Stimulated activated CD4-positive, alpha-beta T cell treated with anti-CD3 and anti-CD28 coated beads, Interleukin-1b, Interleukin-23, amount 100 ng/mL, for 24 hours (primary cell): Measurements from ENCODE around the gene SLC28A1.
"Not testable (repeated sequence)": the region's sequence is repeated elsewhere in the genome, so short reads cannot be mapped to it uniquely, and the experiment has no call there.

Experiments
- DNase-seq, 4 experiments: peaks; one replicate each; pipeline ENCODE4 v3.0.0-alpha.2; 2020; ENCODE audit warnings: low read depth in 4 of 4, low spot score in 1 of 4

The SLC28A1 gene

DNA sequence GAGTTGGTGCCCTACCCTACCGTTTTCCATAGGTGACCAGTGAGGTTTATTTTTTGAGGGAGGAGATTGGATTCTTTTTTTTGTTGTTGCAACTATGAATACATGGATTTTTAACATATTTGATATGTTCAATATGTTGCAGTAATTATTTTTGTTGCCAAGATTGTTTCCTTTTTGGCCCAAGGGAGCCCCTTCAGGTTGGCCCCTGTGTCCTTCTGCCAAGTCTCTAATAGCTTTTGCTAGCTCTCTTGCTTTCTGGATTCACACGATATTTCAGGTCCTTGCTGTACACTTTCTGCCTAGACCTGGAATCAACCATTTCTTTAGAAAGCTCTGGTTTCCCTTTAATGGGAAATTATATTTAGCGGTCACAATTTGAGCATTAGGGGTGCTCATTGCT lies 22.7 kb upstream of the SLC28A1 start:
- no peak for DNase-seq

DNA sequence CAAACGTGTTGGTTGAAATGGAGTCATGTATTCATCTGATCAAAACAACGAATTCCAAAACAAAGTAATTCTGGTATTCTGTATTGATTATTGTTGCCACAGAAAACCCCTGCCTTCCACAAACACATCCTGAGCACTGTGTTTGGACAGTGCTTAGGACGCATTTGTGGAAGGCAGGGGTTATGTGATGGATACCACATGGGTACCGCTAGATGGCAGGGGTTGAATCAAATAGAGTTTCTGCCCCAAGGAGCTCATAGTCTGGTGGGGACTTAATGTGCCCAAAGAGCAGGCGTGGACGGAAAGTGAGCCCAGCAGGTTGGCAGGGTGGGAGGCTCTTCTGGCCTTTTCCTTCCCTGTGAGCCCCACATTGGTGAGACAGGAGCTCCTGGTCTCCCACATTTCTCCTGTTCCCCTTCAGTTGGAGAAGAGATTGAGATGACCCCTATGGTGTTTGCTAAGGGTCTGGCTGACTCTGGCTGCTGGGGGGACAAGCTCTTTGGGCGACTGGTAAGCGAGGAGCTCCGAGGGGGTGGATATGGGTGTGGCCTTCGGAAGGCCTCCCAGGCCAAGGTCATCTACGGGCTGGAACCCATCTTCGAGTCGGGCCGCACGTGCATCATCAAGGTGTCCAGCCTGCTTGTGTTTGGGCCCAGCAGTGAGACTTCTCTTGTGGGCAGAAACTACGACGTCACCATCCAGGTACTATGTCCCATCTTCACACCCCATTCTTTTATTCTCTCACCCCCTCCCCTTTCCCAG lies 22.1 kb upstream of the SLC28A1 start:
- no peak for DNase-seq

DNA sequence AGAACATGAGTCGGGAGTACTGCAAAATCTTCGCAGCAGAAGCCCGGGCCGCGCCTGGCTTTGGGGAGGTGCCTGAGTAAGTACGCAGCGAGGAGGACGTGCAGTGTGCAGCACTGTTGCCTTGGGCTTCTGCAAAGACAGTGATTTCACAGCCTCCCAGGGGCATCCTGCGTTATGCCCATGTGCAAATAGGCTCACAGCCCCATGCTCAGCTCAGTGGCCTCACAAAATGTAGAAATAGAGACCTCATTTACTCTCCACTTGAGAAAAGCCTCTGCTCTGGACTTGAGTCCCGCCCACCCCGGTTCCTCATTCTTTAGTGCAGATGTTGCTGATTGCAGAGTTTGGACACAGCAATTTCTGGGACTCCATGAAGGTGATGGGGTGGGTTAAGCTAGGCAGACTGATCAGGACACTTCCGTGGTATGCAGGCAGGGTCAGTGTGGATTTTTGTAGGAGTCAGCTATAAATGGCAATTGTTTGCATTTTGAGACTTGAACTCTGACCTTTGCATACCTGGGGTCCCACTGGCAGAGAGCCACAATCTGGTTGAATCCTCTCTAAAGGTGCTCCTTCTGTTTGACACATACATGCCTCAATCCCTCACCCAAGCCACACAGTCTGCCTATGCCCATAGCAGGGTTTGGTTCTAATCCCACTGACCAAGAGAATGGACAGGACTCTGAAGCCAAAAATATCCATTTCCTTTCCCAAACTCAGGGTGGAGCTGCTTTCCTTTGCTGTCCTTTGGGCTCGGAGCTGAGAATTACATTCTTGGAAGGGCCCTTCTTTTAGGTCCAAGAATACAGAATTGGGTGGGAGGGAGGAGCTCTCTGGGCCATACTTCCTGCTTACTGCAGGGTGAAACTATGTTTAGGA lies 20.7 kb upstream of the SLC28A1 start:
- no peak for DNase-seq

DNA sequence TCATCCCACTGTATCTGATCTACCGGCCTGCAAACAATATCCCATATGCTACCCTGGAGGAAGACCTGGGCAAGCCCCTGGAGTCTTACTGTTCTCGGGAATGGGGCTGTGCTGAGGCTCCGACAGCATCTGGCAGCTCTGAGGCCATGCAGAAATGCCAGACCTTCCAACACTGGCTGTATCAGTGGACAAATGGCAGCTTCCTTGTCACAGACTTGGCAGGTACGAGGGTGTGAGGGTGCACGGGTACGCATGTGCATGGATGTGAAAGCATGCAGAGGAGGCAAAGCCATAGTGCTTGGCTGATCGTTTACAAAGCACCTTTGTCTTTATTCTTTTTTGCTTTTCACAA lies 20.0 kb upstream of the SLC28A1 start:
- DNase-seq: no peak

DNA sequence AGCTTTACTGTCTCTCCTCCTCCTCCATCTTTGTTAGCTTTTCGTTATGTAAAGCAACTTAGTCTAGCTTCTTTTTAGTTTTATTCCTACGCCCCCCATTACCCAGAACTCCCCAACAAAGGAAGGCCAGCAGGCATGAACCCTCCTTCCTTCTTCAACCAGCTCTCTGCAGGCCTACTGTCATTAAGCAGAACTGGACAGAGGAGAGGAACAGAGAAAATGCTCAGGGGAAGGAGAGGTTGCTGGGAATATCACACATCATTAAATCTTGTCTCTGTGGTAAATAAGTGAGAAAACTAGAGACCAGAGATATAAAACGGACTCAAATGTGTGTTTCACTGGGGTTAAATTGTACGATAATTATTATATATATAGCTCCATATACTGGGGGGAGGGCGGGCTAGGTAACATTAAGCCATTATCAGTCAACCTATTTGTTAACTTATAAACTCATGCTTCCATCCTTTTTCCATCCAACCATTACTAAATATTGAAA lies 19.3 kb upstream of the SLC28A1 start:
- DNase-seq: no peak

DNA sequence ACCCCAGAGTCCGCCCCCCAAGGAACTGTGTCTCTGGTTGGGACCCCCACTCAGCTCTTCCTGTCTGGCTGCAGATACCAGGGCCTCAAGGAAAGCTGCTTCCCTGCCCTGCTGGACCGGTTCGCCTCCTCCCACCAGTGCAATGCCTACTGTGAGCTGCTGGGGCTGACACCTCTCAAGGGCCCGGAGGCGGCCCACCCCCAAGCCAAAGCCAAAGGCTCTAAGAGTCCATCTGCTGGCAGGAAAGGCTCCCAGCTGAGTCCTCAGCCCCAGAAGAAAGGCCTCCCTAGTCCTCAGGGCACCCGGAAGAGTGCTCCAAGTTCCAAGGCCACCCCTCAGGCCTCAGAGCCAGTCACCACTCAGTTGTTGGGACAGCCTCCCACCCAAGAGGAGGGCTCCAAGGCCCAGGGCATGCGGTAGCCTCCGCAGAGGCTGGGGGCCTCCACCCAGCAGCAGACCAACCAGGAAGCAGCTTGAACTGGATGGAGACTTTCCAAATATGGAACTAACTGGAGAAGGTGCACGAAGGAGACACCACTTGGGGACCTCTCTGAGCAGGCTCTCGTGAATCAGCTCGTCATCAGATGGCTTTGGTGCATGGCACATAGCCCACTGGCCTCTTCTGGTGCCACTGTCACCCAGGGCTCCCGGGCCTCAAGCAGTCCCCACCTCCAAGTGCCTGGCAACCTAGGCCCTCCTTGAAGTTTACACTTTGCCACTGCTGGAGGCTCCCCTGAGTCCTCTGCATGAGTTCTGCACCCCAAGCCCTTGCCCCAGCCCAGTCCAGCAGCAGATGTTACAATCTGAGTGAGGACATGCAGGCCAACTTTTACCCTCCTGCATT lies 16.2 kb upstream of the SLC28A1 start:
- no peak for DNase-seq

DNA sequence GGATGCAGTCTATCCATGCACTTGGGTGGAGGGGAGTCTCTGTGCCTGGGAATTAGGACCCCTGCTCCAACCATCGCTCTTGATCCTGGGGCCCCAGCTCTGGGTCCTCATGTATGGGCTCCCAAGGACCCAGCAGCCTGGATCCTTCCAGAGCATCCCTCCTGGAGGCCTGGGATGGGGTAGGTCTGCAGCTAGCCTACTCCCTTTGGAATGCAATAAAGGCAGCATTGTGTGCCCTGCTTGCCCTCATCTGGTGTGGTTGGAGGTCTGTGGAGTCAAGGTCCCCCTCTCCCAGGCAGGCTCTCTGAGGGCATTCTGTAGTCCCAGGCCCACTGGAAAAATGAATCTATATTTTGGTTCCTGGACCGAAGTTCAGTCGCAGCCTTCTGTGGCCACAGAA lies 15.0 kb upstream of the SLC28A1 start:
- no peak for DNase-seq

DNA sequence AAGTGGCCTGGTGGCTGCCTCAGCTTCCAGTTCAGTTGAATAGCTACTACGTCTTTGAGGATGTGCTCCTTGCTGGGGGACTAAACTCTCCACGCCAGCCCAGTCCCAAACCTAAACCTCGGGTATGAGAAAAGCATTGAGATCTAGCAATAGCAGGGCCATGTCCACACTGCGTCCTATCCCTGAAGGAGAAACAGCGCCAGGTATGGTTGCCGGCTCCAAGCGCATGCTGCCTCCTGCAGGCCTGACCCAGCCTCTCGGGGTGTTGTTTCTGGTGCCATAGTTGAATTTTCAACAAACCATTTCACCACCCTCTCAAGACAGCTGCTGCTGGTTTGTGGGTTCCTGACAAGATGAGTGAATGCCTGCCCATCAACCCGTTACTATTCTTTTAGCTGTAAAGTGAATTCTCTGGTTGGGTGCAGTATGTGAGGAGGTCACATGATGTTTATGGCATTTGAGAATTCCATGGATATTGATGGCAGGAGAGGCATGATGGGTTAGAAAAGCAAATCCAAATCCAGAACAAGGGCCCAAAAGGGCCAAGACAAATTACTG lies 13.0 kb upstream of the SLC28A1 start:
- no peak for DNase-seq

DNA sequence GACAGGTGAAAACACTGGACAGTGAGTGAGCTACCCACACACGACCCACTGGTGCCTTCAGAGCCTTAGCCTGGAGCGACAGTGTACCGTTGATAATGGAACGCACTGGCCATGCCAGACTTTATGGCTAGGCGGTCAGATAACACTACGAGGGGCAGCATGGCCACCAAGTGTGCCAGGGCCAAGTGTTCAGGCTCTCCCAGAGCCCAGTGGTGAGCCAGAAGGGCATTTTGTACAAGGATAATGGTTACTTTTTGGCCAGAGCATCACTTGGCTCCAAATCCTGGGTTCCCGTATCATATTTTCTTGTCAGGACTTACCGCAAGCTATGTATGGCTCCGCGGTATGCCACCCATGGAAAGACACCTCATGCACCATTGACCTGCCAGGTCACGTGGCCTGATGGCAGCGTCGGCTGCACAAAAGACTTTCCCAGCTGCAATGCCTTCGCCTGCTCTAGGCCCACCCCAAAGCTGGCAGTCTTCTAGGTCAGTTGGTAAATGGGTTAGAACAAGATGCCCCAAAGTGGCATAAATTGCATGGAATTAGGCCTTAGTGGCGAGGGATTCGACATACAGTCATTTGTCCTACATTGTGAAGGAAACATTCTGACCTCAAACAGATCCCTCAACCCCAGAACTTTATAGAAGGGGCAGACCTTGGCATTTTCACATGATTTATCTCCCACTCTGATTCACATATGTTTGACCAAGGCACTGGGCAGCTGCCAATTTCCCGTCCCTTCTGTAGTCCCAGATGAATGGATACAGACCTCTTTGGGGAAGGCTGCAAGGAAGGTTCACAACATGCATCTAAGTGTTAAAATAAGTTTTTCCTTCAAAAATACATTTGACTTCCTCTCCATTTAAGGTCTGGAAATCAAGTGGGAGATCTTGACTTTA lies 12.2 kb upstream of the SLC28A1 start:
- DNase-seq: no peak

DNA sequence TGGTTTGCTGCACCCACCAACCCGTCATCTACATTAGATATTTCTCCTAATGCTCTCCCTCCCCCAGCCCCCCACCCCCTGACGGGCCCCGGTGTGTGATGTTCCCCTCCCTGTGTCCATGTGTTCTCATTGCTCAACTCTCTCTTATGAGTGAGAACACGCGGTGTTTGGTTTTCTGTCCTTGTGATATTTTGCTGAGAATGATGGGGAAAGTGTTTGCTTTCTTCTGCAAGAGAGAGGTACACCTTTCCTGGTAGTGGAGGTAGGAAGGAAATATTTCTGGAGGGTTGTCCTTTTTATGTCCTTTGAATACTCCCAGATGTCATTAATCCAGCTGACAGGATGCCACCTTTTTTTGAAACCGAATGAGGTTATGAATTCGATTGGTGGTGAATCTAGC lies 10.5 kb upstream of the SLC28A1 start:
- no peak for DNase-seq

DNA sequence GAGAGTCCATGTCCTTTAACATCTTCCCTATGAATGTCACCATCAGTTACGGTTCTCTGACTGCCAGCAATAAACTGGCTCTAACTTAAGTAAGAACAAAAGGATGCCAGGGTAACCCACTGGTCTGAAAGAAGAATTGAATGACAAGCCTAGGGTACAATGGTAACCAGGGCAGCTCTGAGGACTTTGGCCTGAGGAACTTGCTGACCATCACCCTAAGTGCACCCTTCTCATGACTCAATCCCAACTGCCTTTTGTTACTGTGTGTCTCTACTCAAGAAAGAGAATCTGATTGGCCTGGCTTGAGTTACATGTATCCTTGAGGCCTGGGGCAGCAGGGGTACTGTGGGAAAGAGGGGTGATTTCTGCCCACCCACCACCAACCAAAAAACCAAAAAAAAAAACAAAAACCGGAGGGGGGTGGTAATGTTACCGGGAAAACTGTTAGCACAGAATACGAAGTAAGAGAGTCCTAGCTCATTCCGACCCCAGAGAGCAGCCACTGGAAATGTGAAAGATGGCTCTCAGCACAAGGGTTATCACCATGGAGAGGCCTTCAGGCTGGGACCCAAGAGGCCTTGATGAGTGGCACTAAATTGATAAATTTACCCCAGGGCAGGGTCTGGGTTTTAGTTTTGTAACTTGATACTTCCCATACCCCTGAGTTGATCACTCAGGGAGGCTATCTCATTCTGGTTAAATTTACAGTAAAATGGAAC lies 9.3 kb upstream of the SLC28A1 start:
- DNase-seq: no peak

DNA sequence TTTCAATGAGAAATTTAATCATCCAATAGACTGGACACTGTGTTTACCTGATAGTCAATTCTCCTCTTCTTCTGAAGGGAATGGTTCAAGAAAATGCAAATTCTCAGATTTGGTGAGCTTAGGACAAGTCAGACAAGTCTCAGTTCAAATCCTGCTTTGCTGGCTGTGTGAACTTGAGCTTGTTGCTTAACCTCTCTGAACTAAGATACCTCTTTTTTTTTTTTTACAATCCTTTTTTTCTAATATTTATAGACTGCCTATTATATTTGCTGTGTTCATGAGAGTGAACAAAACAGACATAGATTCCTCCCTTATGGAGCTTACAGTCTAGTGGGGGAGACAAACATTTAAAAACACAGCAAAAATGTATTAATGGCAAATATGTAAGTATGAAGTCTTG lies 8.2 kb upstream of the SLC28A1 start:
- no peak for DNase-seq

DNA sequence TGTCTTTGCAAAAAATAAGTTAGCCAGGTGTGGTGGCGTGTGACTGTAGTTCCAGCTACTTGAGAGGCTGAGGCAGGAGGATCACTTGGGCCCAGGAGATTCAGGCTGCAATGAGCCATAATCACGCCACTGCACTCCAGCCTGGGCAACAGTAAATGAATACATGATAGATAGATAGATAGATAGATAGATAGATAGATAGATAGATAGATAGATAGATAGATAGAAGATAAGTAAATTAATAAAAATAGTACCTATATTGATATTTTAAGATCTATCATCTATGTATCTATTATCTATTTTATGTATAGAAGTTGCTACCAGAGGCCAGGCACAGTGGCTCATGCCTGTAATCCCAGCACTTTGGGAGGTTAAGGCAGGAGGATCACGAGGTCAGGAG lies 6.8 kb upstream of the SLC28A1 start:
- DNase-seq: not testable (repeated sequence)

DNA sequence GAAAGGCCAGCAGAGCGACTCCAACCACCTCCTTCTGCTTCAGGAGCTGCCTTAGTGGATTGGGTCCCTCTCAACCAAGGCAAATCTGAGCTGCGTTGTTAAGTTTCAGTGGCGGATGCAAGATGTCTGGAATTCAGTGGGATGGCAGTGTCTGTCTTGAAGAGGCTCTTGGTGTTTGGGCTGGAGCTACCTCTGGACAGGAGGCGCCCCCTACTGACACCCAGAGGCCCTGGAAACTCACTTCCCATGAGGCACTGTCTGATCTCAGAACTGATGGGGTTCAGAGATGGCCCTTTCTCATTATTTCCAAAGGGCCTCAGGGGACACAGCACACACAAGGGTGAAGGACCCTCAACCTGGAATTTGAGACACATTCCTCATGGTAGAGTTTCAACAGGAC lies 6.0 kb upstream of the SLC28A1 start:
- peak; percentile 21 to 40 (median 37) for DNase-seq

DNA sequence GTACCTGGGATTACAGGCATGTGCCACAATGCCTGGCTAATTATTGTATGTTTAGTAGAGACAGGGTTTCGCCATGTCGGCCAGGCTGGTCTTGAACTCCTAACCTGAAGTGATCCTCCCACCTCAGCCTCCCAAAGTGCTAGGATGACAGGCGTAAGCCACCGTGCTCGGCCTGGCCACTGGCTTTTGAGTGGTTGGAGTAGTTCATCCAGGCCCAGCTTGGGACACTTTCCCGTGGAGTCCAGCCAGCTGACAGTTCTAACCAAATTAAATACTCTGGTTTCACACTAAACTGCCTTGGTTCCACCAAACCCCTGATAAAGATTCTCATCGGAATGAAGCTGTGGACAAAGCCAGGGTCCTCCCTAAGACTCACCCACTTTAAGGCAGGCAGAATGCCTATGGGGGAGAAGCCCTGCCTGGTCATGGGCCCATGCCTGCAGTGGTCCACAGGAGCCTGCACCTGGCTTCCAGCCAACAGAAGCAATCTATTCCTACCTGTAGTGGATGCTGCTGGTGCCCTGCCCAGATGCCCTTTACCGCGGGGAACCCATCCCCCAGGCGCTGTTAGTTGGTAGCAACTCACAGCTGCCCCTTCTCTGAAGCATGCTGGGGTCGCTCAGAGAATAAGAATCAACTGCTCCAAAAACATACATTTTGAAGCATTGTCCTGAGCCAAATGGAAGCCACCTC lies 5.2 kb upstream of the SLC28A1 start:
- DNase-seq: no peak

DNA sequence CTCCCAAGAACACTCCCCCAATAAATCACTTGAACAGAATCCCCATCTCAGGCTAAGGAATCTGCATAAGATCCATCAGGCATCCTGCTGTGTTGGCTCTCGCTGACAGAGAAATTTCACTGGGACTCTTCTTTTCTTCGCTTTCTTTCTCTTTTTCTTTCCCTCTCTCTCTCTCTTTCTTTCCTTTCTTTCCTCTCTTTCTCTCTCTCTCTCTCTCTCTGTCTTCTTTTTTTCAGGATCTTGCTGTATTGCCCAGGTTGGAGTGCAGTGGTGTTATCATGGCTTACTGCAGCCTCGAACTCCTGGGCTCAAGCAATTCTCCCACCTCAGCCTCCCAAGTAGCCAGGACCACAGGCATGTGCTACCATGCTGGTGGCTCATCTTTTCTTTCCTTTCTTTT lies 4.5 kb upstream of the SLC28A1 start:
- DNase-seq: no peak

DNA sequence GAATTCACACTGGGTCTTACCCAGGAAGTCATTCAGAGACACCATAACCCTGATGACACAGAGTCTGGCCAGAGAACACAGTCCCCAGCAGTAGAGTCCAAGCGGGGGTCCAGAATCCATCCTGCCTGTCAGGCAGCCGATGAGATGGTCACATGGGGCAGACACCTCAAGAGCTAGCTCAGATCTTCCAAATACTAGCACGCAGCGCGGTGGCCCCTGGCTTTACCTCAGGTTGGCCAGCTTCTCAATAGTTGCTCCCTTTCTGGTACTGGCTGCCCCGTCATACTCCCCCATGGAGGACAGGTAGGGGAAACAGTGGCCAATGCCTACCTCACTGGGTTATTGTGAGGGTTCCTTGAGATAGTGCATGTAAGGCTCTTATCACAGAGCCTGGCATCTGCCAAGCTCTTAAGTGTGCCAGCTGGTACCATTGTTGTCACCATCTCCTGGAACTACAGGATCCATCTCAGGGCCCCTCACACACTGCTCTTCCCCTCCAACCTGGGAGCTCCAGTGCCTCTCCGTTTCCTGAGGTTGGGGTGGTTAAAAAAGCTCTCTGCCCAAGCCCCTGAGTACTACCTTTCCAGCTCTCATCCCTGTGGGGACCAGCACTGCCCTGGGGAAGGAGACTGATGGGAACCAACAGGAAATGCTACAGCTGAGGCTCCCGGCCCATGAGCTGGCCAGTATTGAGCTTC lies 3.5 kb upstream of the SLC28A1 start:
- no peak for DNase-seq

DNA sequence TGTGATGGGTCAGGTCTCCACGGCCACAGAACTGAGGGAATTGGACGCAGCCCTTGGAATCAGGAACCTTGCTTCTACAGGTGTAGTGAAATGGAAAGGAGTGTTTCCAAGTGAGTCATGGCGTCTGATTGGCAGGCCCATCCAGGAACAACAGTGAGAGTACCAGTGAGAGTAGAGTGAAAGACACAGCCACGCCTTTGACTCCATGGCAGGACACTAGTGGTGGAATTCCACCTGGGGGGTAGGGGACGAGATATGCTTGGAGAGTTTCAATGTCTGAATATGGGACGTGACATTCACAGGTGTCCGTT lies 3.0 kb upstream of the SLC28A1 start:
- no peak for DNase-seq

DNA sequence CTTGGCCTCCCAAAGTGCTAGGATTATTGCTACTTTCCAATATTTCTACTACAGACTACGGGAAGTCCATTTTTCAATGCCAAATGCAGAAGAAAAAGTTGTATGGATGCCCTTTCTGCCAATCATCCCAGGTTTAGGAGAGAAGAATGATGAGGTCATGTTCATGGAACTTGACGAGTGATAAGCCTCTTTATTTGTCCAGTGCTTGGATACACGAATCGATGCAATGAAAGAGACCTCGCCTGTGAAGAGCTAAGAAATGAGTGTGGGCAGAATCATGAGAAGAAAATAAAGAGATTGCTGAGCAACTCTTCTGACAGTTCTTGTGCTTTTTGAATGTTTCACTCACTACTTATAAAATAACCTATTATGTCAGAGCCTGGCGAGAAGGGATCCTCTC lies 996 bp upstream of the SLC28A1 start:
- DNase-seq: no peak
